ENCODE measurements around the gene INHBE.
"Not testable (repeated sequence)": the region's sequence is repeated elsewhere in the genome, so short reads cannot be mapped to it uniquely, and the experiment has no call there.

INHBE gene

DNA sequence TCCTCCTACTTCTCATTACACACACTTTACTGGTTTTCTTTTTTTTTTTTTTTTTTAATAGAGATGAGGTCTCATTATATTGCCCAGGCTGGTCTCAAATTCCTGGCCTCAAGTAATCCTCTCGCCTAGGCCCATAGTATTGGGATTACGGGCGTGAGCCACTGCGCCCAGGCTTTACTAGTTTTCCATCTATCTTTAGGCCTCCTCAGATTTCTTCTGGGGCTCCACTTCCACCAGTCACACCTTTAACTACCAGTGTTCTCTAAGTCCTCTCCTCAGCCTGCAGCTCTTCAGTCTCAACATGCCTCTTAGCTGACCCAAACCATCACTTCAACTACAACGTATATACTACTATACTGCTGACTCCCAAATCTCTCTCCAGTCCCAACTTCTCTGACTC lies 34.6 kb upstream of the INHBE start (continued):
- no peak for TF ChIP-seq IKZF3 (tag by site-specific recombination; IDR thresholded peaks at IDR 0.05)
- TF ChIP-seq ZNF701 (tag by site-specific recombination; IDR thresholded peaks at IDR 0.05) = no peak

GRCh38 chr12:57426948-57427347 lies 28.2 kb upstream of the INHBE start:
- H3K9me3 ChIP-seq (ENCODE audit: control insufficient read depth, insufficient read depth, low read depth, low read length); H3K4me3 ChIP-seq (ENCODE audit: low read depth, low read length); H3K27ac ChIP-seq (ENCODE audit: extremely low read depth, low read depth, low read length); CTCF ChIA-PET; H3K4me1 ChIP-seq (ENCODE audit: control insufficient read depth, insufficient read depth, low read length); POLR2A ChIA-PET: not testable (repeated sequence)
- H3K36me3 ChIP-seq (ENCODE audit: control insufficient read depth in 2 of 2, insufficient read depth in 1 of 2, low read length in 2 of 2) = peaks cover 8 to 28% of the 10 kb centered on the region in 2 experiments; a peak in 2 of 3 replicates

DNA sequence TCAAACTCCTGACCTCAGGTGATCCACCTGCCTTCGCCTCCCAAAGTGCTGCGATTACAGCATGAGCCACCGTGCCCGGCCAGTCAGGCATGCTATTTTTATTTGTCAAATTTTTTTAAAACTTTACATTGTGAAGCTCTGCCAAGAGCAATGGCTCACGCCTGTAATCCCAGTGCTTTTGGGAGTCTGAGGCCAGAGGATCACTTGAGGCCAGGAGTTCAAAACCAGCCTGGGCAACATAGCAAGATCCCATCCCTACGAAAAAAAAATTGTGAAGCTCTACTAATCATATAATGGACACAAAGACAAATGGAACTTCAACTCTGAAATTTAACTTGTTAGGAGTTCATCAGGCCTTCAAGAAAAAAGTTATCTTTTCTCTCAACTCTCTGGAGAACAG lies 26.1 kb upstream of the INHBE start:
- no peaks in the 10 kb centered on the region; the same call in 1 of the 2 replicates for H3K4me1 ChIP-seq (ENCODE audit: control insufficient read depth, insufficient read depth, low read length)
- peak; percentile 97 for TF ChIP-seq ZNF121 (tag by site-specific recombination; IDR thresholded peaks at IDR 0.05)
- TF ChIP-seq FEZF1 (tag by site-specific recombination; IDR thresholded peaks at IDR 0.05) = no peak
- no peak for TF ChIP-seq ZNF510 (tag by site-specific recombination; IDR thresholded peaks at IDR 0.05; ENCODE audit: insufficient replicate concordance)
- CTCF ChIA-PET = interaction anchor here (1.7 to 2.6 kb wide), 2 partner anchors 24 to 121 kb away, joined by 4 to 17 read pairs; no protein-coding TSS in a partner anchor
- H3K27ac ChIP-seq (ENCODE audit: extremely low read depth, low read depth, low read length) = no peak overlapping the region
- H3K36me3 ChIP-seq (ENCODE audit: control insufficient read depth in 2 of 2, insufficient read depth in 1 of 2, low read length in 2 of 2) = peaks cover 3 to 13% of the 10 kb centered on the region in 2 experiments; a peak in 2 of 3 replicates
- H3K9me3 ChIP-seq (ENCODE audit: control insufficient read depth, insufficient read depth, low read depth, low read length) = no peaks in the 10 kb centered on the region
- POLR2A ChIA-PET = interaction anchor here (1.5 kb wide), 1 partner anchor 26 kb away, joined by 3 read pairs; the partner anchor contains the start of gene INHBE
- H3K4me3 ChIP-seq (ENCODE audit: low read depth, low read length) = no peak overlapping the region

DNA sequence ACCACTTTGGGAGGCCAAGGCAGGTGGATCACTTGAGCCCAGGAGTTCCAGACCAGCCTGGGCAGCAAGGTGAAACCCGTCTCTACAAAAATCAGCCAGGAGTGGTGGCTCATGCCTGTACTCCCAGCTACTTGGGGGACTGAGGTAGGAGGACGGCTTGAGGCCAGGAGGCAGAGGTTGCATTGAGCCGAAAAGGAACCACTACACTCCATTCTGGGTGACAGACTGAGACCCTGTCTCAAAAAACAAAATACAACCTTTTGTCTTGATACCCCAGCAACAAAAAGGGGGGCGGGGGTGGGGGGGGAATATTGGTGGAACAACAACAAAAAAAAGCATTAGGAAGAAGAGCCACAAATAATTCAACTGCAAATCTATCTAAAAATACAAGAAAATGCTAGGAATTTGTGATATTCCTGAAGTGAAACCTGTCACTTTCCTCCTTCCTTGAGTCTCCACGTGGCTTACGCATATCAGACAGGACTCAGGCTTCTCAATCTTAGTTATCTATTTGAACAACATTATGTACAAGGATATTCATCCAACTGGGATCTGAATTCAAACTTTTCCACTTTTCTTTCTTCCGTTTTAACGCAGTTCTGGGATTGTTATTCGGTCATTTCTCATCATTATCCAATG lies 25.5 kb upstream of the INHBE start:
- no peaks in the 10 kb centered on the region; the same call in 1 of the 2 replicates for H3K4me1 ChIP-seq (ENCODE audit: control insufficient read depth, insufficient read depth, low read length)
- CTCF ChIA-PET = interaction anchor here (0.8 to 2.6 kb wide), 7 partner anchors 8 to 152 kb away, joined by 3 to 17 read pairs (median 4); partner anchors contain the start of genes GLI1 and INHBE
- peak overlapping the region; percentile 47 for H3K4me3 ChIP-seq (ENCODE audit: low read depth, low read length)
- peaks cover 3 to 8% of the 10 kb centered on the region in 2 experiments; a peak in 2 of 3 replicates for H3K36me3 ChIP-seq (ENCODE audit: control insufficient read depth in 2 of 2, insufficient read depth in 1 of 2, low read length in 2 of 2)
- no peak for TF ChIP-seq ZNF16 (tag by site-specific recombination; IDR thresholded peaks at IDR 0.05; ENCODE audit: low read depth)
- no peak for TF ChIP-seq ZNF335 (tag by site-specific recombination; conservative IDR thresholded peaks at IDR 0.05)
- TF ChIP-seq ZFP37 (tag by site-specific recombination; IDR thresholded peaks at IDR 0.05) = no peak
- TF ChIP-seq ZBTB17 (tag by site-specific recombination; IDR thresholded peaks at IDR 0.05) = 0 out of 2 replicates have a peak, but pooled peaks have one; percentile 36
- TF ChIP-seq ZNF311 (tag by site-specific recombination; IDR thresholded peaks at IDR 0.05; ENCODE audit: borderline replicate concordance) = no peak
- TF ChIP-seq ZBTB20 (tag by site-specific recombination; IDR thresholded peaks at IDR 0.05) = no peak
- TF ChIP-seq ZNF132 (tag by site-specific recombination; IDR thresholded peaks at IDR 0.05; ENCODE audit: borderline replicate concordance) = no peak
- TF ChIP-seq GFI1B (tag by site-specific recombination; IDR thresholded peaks at IDR 0.05) = no peak
- TF ChIP-seq PRDM1 (tag by site-specific recombination; IDR thresholded peaks at IDR 0.05) = 0 out of 2 replicates have a peak, but pooled peaks have one; percentile 17
- no peak for TF ChIP-seq ZNF416 (tag by site-specific recombination; IDR thresholded peaks at IDR 0.05)
- TF ChIP-seq ZNF621 (tag by site-specific recombination; IDR thresholded peaks at IDR 0.05) = no peak
- TF ChIP-seq SP3 (tag by site-specific recombination; IDR thresholded peaks at IDR 0.05) = no peak
- TF ChIP-seq, protein P1, sequence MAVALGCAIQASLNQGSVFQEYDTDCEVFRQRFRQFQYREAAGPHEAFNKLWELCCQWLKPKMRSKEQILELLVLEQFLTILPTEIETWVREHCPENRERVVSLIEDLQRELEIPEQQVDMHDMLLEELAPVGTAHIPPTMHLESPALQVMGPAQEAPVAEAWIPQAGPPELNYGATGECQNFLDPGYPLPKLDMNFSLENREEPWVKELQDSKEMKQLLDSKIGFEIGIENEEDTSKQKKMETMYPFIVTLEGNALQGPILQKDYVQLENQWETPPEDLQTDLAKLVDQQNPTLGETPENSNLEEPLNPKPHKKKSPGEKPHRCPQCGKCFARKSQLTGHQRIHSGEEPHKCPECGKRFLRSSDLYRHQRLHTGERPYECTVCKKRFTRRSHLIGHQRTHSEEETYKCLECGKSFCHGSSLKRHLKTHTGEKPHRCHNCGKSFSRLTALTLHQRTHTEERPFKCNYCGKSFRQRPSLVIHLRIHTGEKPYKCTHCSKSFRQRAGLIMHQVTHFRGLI (tag by site-specific recombination; IDR thresholded peaks at IDR 0.05) = no peak
- TF ChIP-seq ZNF202 (tag by site-specific recombination; IDR thresholded peaks at IDR 0.05; ENCODE audit: borderline replicate concordance) = no peak
- H3K9me3 ChIP-seq (ENCODE audit: control insufficient read depth, insufficient read depth, low read depth, low read length) = no peaks in the 10 kb centered on the region
- H3K27ac ChIP-seq (ENCODE audit: extremely low read depth, low read depth, low read length) = peak overlapping the region; percentile 88
- POLR2A ChIA-PET = interaction anchor here (0.5 to 1.2 kb wide), 5 partner anchors 17 to 264 kb away, joined by 3 to 6 read pairs (median 4); no protein-coding TSS in a partner anchor

All from HEK293 (cell line).